Dedifferentiated amniotic fluid mesenchymal stem cell (primary cell): Measurements from ENCODE around the gene PLEKHA6.

Source experiments
- DNase-seq: peaks from one replicate; pipeline ENCODE4 v3.0.0-alpha.2; 2016; ENCODE audit errors: extremely low spot score

Gene PLEKHA6

DNA sequence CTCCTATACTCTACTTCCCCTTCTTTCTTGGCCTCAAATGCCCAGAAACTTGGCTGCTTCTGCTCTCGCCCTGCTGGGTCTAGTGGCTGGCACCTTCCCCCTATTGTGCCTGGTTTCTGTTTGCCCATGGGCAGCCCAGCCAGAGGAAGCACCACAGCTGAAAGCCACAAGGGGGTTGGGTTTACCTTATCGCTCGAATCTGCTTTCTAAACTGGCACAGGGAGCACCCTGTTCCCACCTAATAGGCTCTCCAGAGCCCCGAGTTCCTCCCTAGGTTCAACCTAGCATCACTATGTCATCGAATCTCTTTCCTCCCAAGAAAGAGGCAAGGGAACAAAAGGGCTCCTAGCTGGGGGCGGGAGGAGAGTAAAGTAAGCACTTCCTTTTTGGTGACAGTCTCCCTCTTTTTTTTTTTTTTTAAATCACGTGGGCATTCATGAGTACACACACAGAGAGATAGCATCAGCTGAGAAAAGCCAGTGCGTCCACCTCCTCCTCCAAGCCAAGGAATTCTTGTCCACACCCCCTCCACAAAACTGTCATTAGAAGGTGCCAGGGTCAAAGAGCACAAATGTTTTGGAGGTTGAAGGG lies 72.8 kb downstream of the PLEKHA6 start:
- no peak for DNase-seq

DNA sequence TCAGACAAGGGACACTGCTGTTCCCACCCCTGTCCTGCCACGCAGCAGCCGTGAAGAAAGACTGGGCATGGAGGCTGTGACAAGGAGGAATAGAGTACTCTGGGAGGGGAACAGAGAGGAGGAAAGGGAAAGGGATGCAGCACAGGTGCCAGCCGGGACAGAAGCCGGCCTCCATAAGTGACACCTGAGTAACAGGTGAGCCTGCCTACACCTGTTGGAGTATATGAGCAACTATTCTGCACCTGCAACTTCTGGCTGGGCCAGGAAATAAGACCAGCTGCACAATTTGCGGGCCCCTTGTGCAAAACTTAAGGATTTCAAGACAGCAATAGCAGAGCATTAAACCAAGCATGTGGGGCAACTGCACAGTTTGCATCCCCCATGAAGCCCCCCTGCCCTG lies 73.4 kb downstream of the PLEKHA6 start:
- DNase-seq: no peak

DNA sequence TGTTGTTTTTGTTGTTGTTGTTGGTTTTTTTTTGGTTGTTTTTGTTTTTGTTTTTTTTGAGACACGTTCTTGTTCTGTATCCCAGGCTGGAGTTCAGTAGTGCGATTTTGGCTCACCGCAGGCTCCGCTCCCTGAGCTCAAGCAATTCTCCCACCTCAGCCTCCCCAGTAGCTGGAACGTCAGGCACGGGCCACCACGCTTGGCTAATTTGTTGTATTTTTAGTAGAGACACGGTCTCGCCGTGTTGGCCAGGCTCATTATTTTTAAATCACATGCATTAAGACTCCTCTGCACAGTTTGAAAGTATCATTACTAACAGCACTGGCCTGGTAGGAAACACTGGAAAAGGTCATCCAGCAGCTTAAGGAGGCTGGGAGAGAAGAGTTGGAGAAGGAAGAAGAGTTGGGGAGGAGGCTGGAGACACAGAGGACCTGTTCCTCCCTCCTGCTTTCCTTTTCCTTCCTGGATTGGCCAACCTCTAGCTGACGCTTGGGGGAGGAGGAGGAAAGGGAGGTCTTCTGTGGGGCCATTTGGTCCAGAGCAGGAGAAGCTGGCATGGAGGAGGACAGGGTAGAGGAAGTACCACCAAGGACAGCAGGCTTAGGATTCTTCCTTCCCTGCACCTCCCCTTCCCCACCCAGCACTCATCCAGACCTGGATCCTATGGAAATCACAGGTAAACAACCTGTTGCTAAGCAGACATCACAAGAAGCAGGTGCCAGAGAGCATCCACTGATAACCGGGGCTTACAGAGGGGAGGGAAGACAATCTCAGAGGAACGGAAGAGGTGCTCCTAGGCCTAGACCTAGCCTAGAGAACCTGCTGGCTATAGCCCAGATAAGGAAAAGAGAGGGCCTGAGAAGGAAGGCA lies 74.1 kb downstream of the PLEKHA6 start:
- no peak for DNase-seq

DNA sequence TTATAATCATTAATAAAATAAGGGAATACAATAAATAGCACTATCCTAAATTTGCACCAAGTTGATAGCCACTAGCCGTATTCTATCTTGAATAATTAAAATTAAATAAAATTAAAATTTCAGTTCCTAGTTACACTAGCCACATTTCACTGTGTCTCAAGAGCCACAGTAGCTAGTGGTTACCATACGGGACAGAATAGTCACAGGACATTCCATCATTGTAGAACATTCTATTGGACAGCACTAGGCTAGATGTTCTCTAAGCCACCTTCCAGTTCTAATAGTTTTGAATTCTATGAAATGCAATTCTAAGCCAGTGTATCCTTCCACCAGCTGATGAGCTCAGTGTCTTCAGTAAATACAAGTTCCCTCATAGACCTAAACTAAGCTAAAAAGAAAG lies 74.8 kb downstream of the PLEKHA6 start:
- DNase-seq: no peak

DNA sequence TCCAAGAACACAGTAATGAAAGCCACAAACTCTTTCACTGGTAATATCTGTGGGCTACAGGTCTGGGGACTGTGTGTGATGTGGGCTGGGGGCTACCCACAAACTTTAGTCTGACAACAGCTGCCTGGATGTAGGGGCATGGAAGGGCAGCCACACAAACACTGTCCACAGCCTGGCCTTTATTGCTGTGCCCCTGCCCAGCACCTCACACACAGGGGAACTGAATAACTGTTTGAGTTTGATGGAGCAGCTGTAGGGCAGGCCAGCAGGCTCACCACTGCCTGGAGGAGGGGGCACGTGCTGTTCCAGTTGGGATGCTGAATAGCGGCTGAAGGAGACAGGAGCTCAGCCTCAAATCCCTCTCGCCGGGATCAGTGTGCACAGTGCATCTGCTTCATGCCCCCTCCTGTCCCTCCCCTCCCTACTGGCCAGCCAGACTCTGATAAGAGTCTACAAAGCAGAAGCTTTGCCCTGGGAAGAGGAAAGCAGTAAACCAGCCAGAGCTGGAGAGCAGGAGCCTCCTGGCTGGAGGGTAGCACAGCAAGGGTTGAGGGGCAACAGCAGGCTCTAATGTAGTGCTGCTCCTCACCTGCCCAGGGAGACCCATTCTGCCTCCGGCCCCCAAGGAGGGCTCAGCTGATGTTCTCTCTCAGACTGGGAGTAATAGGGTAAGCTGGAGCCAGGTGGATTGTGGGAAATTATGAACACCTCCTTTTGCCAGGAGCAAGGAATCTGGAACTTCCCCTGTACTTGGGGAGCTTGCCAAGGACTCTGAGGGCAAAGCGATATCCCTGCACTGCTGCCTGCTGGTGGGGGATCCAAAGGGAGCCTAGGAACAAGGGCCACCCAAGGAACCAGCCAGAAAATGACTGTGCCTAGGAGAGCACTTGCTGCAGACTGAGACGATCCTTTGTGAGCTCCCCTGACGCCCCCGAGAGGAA lies 75.7 kb downstream of the PLEKHA6 start:
- no peak for DNase-seq

DNA sequence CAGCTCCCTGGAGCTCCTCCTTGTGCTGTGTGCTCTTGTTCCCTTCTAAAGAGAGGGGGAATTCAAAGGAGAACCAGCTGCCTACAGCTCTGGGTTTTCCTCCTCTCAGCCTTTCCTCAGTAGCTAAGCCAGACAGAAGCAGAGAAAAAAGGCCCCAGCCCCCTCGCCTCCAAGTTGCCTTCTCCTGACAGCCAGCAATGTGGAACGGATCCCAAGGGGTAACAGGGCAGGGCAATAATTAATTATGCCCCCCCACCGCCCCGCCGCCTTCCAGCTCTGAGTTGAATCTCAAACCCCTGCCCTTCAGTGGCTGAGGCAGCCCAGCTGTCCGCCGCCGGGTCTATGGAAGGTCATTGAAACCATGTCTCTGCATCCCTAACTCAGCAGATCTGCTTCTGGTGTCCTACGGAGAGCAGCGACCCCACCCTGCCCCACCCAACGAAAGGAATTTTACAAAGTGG lies 76.9 kb downstream of the PLEKHA6 start:
- no peak for DNase-seq

DNA sequence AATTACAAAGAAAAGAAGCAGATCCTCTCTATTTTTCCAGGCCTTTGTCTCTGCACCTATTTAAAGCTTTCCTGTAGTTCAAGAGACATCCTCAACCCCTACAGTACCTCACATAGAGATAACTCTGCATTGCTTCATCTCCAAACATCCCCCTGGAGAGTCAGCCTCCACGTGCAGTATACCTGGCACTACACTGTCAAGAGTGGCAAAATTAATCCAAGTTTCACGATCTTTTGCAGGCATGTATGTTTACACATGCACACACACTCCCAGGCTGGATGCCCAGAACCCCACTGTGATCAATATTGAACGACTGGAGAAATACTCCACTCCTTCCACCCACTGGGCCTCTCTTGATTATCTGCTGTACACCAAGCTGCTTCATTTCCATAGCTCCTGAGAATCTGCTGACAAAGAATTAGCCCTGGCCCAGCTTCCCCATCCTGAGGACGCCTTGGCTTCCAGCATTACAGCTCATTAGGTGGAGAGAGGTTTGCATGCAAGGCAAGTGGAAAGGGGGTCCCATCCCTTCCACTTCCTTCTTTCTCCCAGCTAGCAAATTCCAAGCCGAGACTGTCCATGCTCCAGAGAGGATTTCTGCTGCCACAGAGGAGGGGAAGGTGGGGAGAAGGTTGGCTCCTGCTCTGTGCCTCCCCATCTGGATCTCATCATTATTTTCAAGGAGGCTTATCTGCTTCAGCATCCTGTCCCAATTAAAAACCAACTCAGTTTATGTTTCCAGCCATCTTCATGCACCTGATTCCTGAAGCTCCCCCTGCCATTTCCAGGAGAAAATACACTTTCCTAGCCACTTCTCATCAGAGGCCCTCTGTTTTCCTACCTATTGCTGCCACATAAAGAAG lies 79.4 kb downstream of the PLEKHA6 start:
- DNase-seq: no peak

DNA sequence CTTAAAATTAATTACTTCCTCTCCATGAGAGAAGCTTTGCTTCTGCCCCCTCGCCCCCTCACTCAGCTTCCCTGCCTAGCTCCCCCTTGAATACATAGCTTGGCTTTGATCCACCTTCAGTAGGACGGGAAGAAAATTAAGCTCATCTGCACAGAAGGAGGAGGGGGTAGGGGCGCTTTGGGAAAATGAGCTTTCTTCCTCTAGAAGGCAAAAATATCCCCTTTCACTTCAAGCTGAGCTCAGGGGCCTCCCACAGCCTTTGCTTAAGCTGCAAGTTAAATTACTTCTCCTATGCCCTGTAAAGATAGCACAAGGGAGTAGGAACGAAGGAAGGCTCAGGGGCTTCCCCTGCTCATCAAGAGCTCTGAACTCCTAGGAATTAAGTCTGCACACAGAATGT lies 80.8 kb downstream of the PLEKHA6 start:
- no peak for DNase-seq

DNA sequence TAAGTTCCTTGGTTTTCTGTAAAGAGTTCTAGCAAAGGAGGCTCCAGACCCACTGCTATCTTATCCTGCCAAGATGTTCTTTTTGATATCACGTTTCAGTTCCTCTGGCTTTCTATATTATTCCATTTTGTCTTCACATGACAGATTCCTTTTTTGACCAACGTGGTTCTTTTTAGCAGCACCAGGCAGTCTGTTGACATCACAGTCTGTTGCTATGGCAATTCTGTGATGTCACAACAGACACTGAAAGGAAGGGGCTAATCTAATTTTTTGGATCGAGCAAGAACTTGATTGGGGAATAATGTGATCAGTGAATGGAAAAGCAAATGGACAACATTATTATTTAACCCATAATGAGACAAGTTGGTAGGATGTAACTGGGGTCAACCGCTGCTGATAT lies 81.5 kb downstream of the PLEKHA6 start:
- DNase-seq: no peak

DNA sequence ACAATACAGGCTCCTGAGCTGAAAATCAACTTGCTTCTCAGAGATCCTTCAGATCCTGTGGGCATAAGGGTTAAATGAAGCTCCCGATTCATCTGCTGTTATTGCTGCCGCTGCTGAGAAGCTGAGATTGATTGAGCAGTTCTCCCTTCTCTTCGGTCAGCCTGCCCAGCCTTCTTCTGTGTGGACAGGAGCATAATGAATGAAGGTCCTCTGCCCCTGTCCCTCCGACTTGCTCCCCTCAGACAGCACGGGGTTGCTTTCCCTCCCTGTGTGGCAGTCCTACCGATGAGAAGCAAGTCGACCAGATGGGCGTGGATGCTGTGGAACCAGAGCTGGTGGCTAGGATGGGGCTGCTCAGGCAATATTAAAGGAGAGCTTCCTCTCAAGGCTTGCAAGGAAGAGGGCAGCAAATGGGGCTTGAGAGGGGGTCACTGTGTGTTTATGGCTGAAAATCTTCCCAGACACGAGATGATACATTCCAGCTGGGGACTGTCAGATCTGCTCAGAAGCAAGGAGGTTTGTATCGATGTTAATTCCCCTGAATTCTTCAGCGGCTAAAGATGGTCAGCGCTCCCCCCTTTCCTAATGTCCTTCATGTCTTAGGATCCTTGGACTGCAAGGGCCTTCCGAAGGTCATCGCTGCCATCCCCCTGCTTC lies 82.0 kb downstream of the PLEKHA6 start:
- no peak for DNase-seq

DNA sequence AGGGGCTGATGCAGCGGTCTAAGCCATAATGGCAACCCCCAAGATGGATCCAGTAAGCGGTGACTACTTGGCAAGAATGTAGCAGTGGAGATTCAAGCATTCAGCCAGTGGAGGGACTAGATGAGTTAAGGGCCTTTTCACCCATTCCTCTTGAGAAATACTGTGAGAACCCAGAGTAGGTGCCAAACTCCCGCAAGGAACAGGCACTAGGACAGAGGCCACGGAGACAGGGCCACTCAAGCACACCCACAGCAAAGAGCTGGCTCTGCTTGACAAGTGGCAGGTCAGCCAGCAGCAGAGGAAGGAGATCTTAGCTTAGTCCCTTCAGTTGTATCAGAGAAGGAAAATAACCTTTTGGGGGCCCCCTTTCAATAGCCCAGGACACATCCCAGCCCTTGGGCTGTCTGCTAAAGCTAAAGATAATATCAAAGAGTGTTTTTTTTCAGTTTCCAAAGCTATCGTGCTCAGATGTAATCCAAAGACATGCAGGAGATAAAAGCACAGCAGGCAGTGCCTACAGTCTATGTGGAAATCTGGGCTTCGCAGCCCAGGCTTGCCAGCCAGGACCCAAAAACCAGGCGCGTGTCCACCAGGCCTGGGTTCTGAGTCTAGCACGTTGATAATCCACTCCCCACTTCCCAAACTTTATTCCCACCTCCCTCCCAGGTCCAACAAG lies 83.9 kb downstream of the PLEKHA6 start:
- DNase-seq: no peak

DNA sequence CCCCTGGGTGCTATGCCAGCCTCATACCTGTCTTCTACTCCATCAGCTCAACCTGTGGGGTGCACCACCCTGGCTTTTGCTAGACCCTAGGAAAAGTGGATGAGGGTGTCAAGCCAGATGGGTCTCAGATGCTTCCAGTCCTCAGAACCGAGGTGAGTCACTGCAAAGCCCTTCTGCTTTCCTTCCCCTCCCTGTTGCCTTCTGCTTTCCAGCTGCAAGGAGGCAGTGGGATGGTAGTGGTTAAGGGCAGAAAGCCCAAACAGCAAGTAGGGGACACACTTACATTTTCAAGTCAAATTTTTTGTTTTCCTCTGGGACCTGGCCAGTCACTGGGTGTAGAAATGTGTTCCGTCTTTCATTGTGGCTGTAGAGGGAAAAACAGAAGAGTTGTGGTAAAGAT lies 85.3 kb downstream of the PLEKHA6 start:
- DNase-seq: no peak

DNA sequence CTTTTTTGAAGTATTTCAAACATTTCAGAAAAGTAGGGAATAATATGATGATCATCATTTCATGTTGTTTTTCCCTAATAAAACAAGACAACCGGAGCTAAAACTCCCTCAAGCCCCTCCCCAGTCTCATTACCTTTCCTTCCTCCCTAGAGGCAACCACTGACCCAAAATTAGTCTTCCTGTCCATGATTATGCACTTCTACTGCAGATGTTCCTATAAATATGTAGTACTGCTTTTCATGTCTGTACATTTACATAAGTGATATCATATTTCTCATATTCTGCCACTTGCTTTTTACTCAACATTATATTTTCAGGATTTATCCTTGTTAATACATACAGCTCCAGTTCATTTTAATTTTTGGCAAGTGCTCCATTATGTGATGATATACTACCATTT lies 87.2 kb downstream of the PLEKHA6 start:
- no peak for DNase-seq

DNA sequence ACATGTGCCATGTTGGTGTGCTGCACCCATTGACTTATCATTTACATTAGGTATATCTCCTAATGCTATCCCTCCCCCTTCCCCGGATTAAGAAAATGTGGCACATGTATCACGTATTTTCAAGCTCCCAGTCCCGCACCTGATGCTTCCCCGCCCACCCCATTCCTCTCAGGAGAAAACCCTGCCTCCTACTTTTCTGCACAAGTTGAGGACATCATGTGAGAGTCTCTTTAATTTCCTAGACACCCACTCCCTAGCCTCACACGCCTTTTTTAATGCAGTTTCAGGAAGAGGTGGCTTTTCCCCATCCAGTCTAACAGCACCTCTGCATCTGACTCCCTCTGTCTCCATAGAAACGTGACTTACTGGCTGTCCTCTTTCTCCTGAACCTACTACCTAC lies 87.8 kb downstream of the PLEKHA6 start:
- DNase-seq: no peak

DNA sequence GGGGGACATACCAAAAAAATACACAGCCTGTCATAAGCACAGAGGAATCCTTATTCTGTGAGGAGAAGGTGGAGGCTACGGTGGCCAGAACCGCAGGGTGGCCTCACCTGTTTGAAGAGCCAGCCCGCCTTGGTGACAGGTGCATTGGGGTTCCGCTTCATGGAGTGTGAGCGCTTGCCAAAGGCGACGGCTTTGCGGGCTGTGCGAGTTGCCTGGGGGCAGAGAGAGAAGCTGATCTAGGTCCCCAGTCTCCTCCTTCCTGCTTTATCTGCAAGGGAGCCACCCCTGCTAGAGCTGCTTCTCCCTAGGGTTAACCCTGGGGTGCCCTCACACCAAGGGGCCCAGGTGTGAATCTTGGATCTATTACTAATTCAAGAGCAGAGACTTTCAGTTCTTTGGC lies 91.6 kb downstream of the PLEKHA6 start:
- DNase-seq: no peak

DNA sequence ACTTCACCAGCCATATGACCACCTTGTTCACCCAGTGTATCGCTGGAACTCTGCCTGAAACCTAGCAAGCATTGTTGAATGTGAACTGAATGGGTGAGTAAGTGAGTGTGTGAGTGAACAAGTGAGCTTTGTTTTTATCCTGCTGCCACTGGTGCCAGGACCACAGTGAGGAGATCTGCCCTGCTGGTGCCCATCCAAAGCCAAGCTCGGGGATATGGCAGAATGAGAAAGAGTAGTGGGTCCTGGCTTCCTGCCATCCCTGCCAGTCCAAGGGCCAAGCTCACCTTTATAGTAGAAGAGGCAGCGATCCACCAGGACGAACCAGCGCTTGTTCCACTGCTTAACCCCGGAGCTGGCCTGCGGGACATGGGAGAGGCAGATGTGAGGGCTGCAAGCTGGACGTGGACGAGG lies 92.5 kb downstream of the PLEKHA6 start:
- no peak for DNase-seq

DNA sequence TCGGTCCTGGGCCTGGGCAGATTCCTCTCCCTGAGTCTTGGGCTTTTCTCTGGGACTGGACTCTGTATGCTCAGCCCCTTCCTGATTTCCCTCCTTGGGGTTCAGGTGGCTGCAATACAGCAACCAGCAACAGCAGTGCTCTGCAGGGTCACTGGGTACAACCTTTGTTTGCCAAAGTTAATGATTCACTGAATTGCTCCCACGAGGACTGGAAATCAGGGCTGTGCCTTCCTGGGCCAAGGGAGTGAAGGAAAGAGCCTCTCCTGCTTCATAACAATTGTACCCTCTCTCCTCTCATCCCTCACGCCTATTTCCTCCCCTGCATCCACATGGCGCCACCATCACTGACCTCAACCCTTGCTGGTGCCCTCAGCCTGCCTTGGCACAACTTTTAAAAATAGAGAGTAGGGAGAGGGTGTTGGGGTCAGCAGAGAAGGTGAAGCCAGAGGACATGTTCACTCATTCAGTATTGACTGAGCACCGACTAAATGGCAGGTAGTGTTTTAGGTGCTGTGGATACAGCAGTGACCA lies 93.2 kb downstream of the PLEKHA6 start:
- DNase-seq: no peak

DNA sequence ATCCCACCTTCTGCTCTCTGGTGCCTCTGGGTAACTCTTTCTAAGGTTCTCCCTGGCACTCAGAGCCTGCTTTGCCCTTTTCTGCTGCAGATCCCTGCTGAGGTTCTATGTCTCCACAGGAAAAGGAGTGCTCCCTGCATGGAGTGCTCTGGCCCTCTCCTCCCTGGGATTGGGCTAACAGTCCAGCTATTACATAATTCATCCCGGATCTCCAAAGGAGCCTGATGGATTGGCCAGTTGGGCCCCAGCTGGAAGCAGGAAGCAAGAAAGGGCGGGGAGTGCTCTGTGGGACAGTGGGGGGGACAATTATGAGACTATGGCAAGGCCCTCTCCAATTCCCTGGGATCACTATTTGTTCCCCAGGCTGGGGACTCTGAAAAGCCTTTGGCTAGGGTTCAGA lies 94.1 kb downstream of the PLEKHA6 start:
- DNase-seq: no peak

DNA sequence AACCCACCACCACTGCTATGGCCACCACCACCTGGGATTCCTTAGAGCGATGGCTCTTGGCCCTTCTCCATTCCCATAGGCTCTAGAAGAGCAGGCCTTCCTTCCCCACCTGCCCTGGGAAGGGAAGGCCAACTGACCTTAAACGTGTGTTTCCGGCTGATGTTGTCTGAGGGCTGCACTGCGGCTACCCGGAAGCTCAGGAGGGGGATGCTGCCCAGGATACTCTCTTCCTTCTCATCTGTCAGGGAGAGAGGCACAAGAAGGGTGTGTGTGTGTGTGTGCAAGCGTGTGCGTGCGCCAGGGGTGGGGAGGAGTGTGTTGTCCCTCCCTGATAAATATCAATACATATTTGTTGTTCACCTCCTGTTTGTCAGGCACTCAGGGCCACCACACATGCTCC lies 94.9 kb downstream of the PLEKHA6 start:
- DNase-seq: no peak
